ELF-1 (cell line): ENCODE results near the gene CDH13.

Source experiments
- DNase-seq: peaks from one replicate; pipeline ENCODE4 v3.0.0-alpha.2; 2016; ENCODE audit warnings: low read depth, low spot score

Gene CDH13

GRCh38 chr16:82628088-82628423 is 1.3 kb downstream of the CDH13 start:
- peak; percentile 31 for DNase-seq

- DNase-seq, result no peak
These were observed 1.9 kb downstream of the CDH13 start for GRCh38 chr16:82628711-82629110.

- peak; percentile 79 for DNase-seq
These were observed 2.8 kb downstream of the CDH13 start for GRCh38 chr16:82629441-82630027.

GRCh38 chr16:82630219-82630618 is 3.5 kb downstream of the CDH13 start:
- no peak for DNase-seq

GRCh38 chr16:82630688-82631087 is 3.9 kb downstream of the CDH13 start:
- DNase-seq, result no peak

- DNase-seq, result peak; percentile 39
These were observed 5.2 kb downstream of the CDH13 start for GRCh38 chr16:82631701-82632685.

- DNase-seq, result peak; percentile 62
These were observed 7.3 kb downstream of the CDH13 start for GRCh38 chr16:82633964-82634600.

- no peak for DNase-seq
These were observed 8.3 kb downstream of the CDH13 start for GRCh38 chr16:82634955-82635610.

GRCh38 chr16:82636485-82636884 is 9.7 kb downstream of the CDH13 start:
- DNase-seq, result no peak

GRCh38 chr16:82636958-82637357 is 10.2 kb downstream of the CDH13 start:
- DNase-seq, result no peak

- DNase-seq, result no peak
These were observed 11.5 kb downstream of the CDH13 start for GRCh38 chr16:82638095-82638798.

- DNase-seq, result no peak
These were observed 12.5 kb downstream of the CDH13 start for GRCh38 chr16:82639263-82639662.

- DNase-seq, result peak; percentile 67
These were observed 13.0 kb downstream of the CDH13 start for GRCh38 chr16:82639666-82640336.

GRCh38 chr16:82641336-82641984 is 14.7 kb downstream of the CDH13 start:
- no peak for DNase-seq

GRCh38 chr16:82643136-82643535 is 16.4 kb downstream of the CDH13 start:
- DNase-seq, result no peak

- peak; percentile 50 for DNase-seq
These were observed 17.3 kb downstream of the CDH13 start for GRCh38 chr16:82643936-82644630.

- no peak for DNase-seq
These were observed 19.7 kb downstream of the CDH13 start for GRCh38 chr16:82646504-82646903.

- DNase-seq, result no peak
These were observed 23.0 kb downstream of the CDH13 start for GRCh38 chr16:82649766-82650165.

GRCh38 chr16:82650804-82651203 is 24.0 kb downstream of the CDH13 start:
- DNase-seq, result no peak
